Measurements from ENCODE around the gene ATOH8. TPM values are rescaled to one million over a fixed set of nuclear protein-coding genes. Genes with fewer than 3 reads are reported as not detected.

Gene ATOH8
- total RNA-seq, 2 donors from 2014 or later, result 2.5 TPM

- H3K4me1 ChIP-seq, result no peaks in the 10 kb centered on the region
- intact Hi-C loops (cut with DNase I), result no loop called here
- DNase-seq, result no peak
- H3K9ac ChIP-seq (ENCODE audit: low read depth in 2 of 2, low read length in 2 of 2), result no peak overlapping the region
- no peaks in the 10 kb centered on the region for H3K9me3 ChIP-seq
- no peaks in the 10 kb centered on the region for H3K27me3 ChIP-seq
- H3K36me3 ChIP-seq, result no peaks in the 10 kb centered on the region
- no peak overlapping the region for H3K4me3 ChIP-seq
- H3K27ac ChIP-seq, result no peak overlapping the region
- TF ChIP-seq, protein P1, sequence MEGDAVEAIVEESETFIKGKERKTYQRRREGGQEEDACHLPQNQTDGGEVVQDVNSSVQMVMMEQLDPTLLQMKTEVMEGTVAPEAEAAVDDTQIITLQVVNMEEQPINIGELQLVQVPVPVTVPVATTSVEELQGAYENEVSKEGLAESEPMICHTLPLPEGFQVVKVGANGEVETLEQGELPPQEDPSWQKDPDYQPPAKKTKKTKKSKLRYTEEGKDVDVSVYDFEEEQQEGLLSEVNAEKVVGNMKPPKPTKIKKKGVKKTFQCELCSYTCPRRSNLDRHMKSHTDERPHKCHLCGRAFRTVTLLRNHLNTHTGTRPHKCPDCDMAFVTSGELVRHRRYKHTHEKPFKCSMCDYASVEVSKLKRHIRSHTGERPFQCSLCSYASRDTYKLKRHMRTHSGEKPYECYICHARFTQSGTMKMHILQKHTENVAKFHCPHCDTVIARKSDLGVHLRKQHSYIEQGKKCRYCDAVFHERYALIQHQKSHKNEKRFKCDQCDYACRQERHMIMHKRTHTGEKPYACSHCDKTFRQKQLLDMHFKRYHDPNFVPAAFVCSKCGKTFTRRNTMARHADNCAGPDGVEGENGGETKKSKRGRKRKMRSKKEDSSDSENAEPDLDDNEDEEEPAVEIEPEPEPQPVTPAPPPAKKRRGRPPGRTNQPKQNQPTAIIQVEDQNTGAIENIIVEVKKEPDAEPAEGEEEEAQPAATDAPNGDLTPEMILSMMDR (IDR thresholded peaks at IDR 0.05), result no peak
Measured at GRCh38 chr2:85787981-85788340, 34.2 kb downstream of the ATOH8 start.

DNA sequence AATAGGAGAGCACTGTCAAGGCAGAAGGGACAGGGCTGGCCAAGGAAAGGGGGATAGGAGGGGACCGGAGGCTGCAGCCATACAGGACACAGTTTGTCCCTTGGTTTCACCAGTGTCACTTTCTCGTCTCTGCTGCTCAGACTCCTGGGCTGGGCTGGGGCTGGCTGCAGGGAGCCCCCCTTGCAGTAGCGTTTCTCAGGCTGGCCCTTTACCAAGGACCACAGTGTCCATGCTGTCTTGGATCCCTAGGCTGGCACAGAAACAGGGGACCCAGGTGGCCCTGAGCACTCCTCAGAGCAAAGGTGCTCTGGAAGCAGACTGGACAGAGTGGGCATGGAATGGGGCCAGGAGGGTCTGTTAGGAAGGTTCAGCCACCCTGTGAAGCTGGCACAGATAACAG lies 34.8 kb downstream of the ATOH8 start:
- no peak for DNase-seq
- no peaks in the 10 kb centered on the region for H3K27me3 ChIP-seq
- TF ChIP-seq, protein P1 (IDR thresholded peaks at IDR 0.05), result no peak
- H3K9ac ChIP-seq (ENCODE audit: low read depth in 2 of 2, low read length in 2 of 2), result no peak overlapping the region
- H3K36me3 ChIP-seq, result no peaks in the 10 kb centered on the region
- no peak overlapping the region for H3K27ac ChIP-seq
- no peaks in the 10 kb centered on the region for H3K9me3 ChIP-seq
- intact Hi-C loops (cut with DNase I), result no loop called here
- no peak overlapping the region for H3K4me3 ChIP-seq
- no peaks in the 10 kb centered on the region for H3K4me1 ChIP-seq

DNA sequence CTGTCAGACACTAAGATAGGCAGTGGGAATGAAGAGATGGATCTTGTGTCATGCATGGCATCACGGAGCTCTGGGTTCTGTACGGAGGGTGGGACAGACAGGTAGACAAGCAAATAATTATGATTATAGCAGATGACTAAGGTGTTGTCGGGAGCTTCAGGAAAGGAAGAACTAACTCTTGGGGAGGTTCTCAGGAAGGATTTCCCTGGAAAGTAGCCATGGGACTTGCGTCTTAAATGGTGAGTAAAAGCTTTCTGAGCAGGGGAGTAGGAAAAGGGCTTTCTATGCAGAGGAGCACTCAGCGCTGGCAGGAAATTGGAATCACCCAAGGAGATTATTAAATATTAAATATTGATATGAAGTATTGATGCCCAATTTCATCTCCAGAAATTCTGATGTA lies 35.5 kb downstream of the ATOH8 start:
- DNase-seq, result no peak
- Histone ChIP-seq H3K9me3 (no peaks in the 10 kb centered on the region), H3K27ac (no peak overlapping the region), H3K4me3 (no peak overlapping the region), H3K27me3 (no peaks in the 10 kb centered on the region), H3K4me1 (no peaks in the 10 kb centered on the region), H3K36me3 (no peaks in the 10 kb centered on the region), H3K9ac (ENCODE audit: low read depth in 2 of 2, low read length in 2 of 2) (no peak overlapping the region)
- TF ChIP-seq, protein P1 (IDR thresholded peaks at IDR 0.05), result no peak
- intact Hi-C loops (cut with DNase I), result no loop called here

GRCh38 chr2:85790032-85790431 lies 36.2 kb downstream of the ATOH8 start:
- no peak overlapping the region for H3K9ac ChIP-seq (ENCODE audit: low read depth in 2 of 2, low read length in 2 of 2)
- H3K9me3 ChIP-seq, result no peaks in the 10 kb centered on the region
- TF ChIP-seq, protein P1 (IDR thresholded peaks at IDR 0.05), result no peak
- H3K4me3 ChIP-seq, result no peak overlapping the region
- no peaks in the 10 kb centered on the region for H3K27me3 ChIP-seq
- H3K36me3 ChIP-seq, result no peaks in the 10 kb centered on the region
- H3K27ac ChIP-seq, result no peak overlapping the region
- H3K4me1 ChIP-seq, result no peaks in the 10 kb centered on the region
- intact Hi-C loops (cut with DNase I), result no loop called here
- no peak for DNase-seq

DNA sequence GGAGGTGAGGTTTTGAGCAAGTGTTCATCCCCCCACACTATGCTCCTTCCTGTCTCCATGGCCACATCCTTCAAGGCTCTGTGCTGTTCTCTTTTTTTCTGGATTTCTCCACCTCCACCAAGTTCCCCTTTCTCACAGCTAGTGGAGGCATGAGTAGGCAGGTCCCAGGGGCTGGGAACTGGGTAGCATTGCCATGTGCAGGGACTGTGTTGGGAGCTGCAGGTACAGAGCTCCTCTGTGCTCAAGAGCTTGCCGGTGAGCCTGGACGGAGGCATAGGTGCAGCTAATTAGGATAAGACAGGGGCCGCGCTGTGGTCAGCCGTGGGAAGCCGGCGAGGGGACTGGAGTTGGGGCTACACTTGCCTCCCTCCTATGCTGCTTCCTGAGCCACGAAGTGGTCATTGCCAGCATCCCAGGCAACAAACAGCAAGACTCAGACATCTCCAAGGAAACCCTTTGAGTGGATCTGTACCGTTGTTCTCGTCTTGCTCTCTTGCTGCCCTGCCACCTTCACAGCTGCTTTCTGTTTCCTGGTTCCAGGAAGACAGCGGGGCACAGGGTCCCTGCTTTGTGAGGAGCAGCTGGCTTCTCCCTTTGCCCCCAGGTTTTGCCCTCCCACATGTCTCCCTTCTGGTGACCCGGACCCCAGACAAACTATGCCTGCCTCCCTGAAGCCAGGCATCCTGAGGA lies 36.9 kb downstream of the ATOH8 start:
- H3K9me3 ChIP-seq, result no peaks in the 10 kb centered on the region
- H3K4me1 ChIP-seq, result no peaks in the 10 kb centered on the region
- H3K4me3 ChIP-seq, result no peak overlapping the region
- TF ChIP-seq, protein P1 (IDR thresholded peaks at IDR 0.05), result no peak
- no peaks in the 10 kb centered on the region for H3K27me3 ChIP-seq
- intact Hi-C loops (cut with DNase I), result no loop called here
- DNase-seq, result no peak
- no peak overlapping the region for H3K9ac ChIP-seq (ENCODE audit: low read depth in 2 of 2, low read length in 2 of 2)
- H3K36me3 ChIP-seq, result no peaks in the 10 kb centered on the region
- H3K27ac ChIP-seq, result no peak overlapping the region

All from colonic mucosa (tissue), 4 donors.